Activated naive CD4-positive, alpha-beta T cell treated with anti-CD3 and anti-CD28 coated beads, Interleukin-2, amount 50 U/mL, for 16 hours (primary cell): Measurements from ENCODE around the gene EHMT1.
"Not testable (repeated sequence)": the region's sequence is repeated elsewhere in the genome, so short reads cannot be mapped to it uniquely, and the experiment has no call there.

ENCODE experiments used
- DNase-seq: peaks from one replicate; pipeline ENCODE4 v3.0.0-alpha.2; 2020

EHMT1 gene

GRCh38 chr9:137619240-137620047, 639 bp downstream of the EHMT1 start:
- no peak for DNase-seq

GRCh38 chr9:137620048-137620405, 1.2 kb downstream of the EHMT1 start:
- no peak for DNase-seq

- DNase-seq = no peak
Observed at GRCh38 chr9:137620581-137620980, 1.8 kb downstream of the EHMT1 start.

GRCh38 chr9:137621131-137621757, 2.4 kb downstream of the EHMT1 start:
- DNase-seq = no peak

- not testable (repeated sequence) for DNase-seq
Observed at GRCh38 chr9:137622211-137622610, 3.4 kb downstream of the EHMT1 start.

- DNase-seq = no peak
Observed at GRCh38 chr9:137626464-137626863, 7.7 kb downstream of the EHMT1 start.

- not testable (repeated sequence) for DNase-seq
Observed at GRCh38 chr9:137627406-137627805, 8.6 kb downstream of the EHMT1 start.

GRCh38 chr9:137630126-137630525, 11.3 kb downstream of the EHMT1 start:
- DNase-seq = no peak

GRCh38 chr9:137630679-137631078, 11.9 kb downstream of the EHMT1 start:
- no peak for DNase-seq

- no peak for DNase-seq
Observed at GRCh38 chr9:137631345-137632229, 12.8 kb downstream of the EHMT1 start.

GRCh38 chr9:137632230-137633161, 13.7 kb downstream of the EHMT1 start:
- no peak for DNase-seq

GRCh38 chr9:137634016-137634415, 15.2 kb downstream of the EHMT1 start:
- no peak for DNase-seq

GRCh38 chr9:137638680-137639079, 19.9 kb downstream of the EHMT1 start:
- no peak for DNase-seq

GRCh38 chr9:137639303-137640051, 20.7 kb downstream of the EHMT1 start:
- DNase-seq = no peak

GRCh38 chr9:137640862-137641261, 22.1 kb downstream of the EHMT1 start:
- no peak for DNase-seq

GRCh38 chr9:137642118-137642601, 23.4 kb downstream of the EHMT1 start:
- DNase-seq = no peak

GRCh38 chr9:137642892-137643291, 24.1 kb downstream of the EHMT1 start:
- DNase-seq = no peak

- DNase-seq = no peak
Observed at GRCh38 chr9:137643921-137644320, 25.1 kb downstream of the EHMT1 start.

GRCh38 chr9:137645211-137645610, 26.4 kb downstream of the EHMT1 start:
- no peak for DNase-seq

GRCh38 chr9:137646341-137646740, 27.5 kb downstream of the EHMT1 start:
- no peak for DNase-seq

GRCh38 chr9:137647096-137647714, 28.4 kb downstream of the EHMT1 start:
- no peak for DNase-seq
